HG02763 (cell line): ENCODE data around the gene FOLR2.
"Not testable (repeated sequence)": the region's sequence is repeated elsewhere in the genome, so short reads cannot be mapped to it uniquely, and the experiment has no call there.

Experiments
- ATAC-seq: cut with Tn5 transposase; IDR thresholded peaks from one replicate; pipeline ENCODE4 v1.9.1; 2021; ENCODE audit warnings: mild to moderate bottlenecking, moderate library complexity; ENCODE audit not compliant: unreplicated experiment

The FOLR2 gene

GRCh38 chr11:72216638-72217037 is at the start of gene FOLR2:
FOLR2 (plus strand) TSS chr11:72216794; CDS start chr11:72218585, 1,791 bp downstream.
- no peak for ATAC-seq

DNA sequence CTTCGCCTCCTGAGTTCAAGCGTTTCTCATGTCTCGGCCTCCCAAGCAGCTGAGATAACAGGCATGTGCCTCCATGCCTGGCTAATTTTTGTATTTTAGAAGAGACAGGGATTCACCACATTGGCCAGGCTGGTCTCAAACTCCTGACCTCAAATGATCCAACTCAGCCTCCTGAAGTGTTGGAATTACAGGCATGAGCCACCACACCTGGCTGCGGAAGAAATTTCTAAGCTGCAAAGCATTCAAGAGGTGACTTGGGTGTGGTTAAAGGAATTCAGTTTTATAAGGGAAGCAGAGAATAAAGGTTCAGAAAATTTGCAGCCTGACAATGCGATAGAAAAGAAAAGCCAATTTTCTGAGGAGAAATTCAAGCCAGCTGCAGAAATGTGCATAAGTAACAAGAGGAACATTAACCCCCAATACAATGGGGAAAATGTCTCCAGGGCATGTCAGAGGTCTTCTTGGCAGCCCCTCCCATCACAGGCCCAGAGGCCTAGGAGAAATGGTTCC is 47.5 kb upstream of the FOLR2 start:
- ATAC-seq: not testable (repeated sequence)

- not testable (repeated sequence) for ATAC-seq
Measured at GRCh38 chr11:72169754-72170153, 46.8 kb upstream of the FOLR2 start.

DNA sequence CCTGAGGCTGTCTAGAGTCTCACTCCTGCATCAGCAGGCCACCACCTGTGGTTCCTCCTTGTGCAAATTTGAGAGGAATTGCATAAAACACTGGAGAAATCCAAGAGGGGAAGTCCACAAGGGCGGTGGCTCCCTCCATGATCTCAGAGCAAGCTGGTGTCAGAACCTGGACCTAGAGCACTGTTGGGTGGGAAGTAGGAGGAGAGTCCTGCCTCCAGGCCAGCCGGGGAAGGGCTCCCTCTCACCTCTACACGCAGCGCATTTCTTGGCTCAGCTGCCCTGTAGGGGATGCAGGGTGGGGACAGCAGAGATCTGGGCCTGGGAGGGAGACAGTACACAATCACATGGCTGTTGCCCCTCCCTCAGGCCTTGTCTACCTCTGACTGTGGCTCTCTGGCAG is 44.6 kb upstream of the FOLR2 start:
- ATAC-seq: not testable (repeated sequence)

GRCh38 chr11:72173291-72173690 is 43.3 kb upstream of the FOLR2 start:
- ATAC-seq: no peak

- ATAC-seq: no peak
Measured at GRCh38 chr11:72174302-72175070, 42.1 kb upstream of the FOLR2 start.

DNA sequence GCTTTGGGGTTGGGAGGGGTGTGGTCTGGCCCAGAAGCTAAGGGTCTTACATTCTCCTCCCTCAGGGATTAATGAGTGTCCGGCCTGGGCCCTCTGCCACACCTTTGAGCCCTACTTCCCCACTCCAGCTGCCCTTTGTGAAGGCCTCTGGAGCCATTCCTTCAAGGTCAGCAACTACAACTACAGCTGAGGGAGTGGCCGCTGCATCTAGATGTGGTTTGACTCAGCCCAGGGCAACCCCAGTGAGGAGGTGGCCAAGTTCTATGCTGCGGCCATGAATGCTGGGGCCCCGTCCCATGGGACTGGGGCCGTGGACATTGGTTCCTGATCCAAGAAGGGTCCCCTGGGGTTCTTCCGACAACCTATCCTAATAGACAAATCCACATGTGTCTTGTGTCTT is 38.9 kb upstream of the FOLR2 start:
- ATAC-seq: no peak

GRCh38 chr11:72179049-72179803 is 37.4 kb upstream of the FOLR2 start:
- no peak for ATAC-seq

DNA sequence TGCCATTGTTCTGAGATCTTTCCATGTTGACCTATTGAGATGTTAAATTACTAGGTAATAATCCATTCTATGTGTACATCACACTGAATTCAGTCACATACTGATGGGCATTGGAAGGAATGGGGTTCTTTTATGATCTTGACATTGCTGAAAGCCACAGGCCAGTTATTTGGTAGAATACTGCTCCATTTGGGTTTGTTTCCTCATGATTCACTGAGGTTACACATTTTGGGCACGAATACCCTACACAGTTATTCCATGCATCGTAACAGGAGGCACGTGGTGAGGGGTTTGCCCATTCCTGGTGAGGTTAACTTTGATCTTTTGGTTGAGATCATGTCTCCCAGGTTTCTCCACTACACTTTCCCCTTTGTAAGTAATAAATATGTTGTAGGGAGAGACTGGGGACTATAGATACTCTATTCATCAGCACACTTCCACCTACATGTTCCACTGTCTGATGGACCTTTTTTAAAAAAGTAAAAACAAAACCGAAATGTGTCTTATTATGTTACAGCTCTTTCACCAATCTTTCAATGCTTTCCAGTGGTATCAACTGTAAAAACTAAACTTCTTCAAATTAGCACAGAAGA is 36.7 kb upstream of the FOLR2 start:
- ATAC-seq: no peak

DNA sequence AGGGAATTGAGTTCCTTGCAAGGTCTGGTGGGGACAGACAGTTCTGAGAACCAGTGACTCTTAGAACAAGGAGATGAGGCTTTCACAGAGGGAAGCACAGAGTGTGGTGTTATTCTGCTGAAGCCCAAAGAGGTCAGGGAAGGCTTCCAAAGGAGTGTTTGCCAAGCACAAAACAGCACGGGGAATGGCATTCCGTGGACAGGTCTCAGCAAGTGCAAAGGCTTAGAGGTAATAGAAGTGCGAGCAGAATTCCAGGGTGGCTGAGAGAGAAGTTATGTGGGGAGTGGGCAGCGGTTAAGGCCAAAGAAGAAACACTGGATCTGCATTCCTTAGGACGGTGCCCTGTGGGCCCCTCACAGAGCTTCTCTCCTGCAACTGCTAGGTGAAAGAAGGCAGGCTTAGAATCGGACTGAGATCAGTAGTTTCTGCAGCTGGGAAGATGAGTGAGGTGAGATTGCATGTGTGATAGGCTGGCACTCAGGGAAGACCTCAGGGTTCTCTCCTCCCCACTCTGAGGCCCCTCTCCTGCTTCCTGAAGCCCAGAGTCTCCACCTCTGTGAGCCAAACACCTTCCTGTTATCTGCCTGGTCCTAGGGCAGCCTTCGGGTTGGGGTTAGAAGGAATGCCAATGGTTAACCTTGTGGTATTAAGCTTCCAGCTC is 35.6 kb upstream of the FOLR2 start:
- ATAC-seq: not testable (repeated sequence)

GRCh38 chr11:72181553-72181958 is 35.0 kb upstream of the FOLR2 start:
- ATAC-seq: not testable (repeated sequence)

GRCh38 chr11:72188267-72188666 is 28.3 kb upstream of the FOLR2 start:
- no peak for ATAC-seq

- no peak for ATAC-seq
Measured at GRCh38 chr11:72189455-72190250, 26.9 kb upstream of the FOLR2 start.

DNA sequence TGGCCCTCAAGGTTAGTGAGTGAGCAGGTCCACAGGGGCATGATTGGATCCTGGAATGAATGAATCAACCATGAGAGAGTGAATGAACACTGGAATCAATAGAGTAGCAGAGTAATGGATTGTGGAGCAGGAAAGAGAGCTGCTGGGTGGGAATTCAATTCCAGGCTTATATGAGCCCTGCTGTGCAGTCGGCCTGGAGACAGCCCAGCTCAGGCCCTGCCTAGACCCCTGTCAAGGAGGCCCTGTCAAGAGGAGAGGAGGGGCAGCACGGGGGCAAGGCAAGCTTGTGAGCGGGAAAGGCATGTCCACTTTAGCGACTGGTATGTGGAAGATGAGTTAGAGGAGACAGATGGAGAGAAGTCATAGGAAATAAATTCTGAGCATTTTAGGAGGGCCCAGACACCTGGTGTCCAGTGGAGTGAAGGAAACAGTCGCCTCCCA is 25.9 kb upstream of the FOLR2 start:
- ATAC-seq: no peak

DNA sequence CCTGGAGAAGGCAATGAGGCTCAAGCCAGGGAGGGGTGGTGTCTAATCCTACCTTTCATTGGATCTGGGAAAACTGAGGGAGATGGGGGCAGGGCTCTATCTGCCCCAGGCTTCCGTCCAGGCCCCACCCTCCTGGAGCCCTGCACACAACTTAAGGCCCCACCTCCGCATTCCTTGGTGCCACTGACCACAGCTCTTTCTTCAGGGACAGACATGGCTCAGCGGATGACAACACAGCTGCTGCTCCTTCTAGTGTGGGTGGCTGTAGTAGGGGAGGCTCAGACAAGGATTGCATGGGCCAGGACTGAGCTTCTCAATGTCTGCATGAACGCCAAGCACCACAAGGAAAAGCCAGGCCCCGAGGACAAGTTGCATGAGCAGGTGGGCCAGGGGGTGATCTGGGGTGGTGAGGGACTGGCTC is 24.6 kb upstream of the FOLR2 start, which contains the start of gene FOLR1:
TSS of gene FOLR1 (plus strand) at position 180 of the 421 bp plus-strand sequence. CDS start at position 214, 34 bp downstream.
- no peak for ATAC-seq

DNA sequence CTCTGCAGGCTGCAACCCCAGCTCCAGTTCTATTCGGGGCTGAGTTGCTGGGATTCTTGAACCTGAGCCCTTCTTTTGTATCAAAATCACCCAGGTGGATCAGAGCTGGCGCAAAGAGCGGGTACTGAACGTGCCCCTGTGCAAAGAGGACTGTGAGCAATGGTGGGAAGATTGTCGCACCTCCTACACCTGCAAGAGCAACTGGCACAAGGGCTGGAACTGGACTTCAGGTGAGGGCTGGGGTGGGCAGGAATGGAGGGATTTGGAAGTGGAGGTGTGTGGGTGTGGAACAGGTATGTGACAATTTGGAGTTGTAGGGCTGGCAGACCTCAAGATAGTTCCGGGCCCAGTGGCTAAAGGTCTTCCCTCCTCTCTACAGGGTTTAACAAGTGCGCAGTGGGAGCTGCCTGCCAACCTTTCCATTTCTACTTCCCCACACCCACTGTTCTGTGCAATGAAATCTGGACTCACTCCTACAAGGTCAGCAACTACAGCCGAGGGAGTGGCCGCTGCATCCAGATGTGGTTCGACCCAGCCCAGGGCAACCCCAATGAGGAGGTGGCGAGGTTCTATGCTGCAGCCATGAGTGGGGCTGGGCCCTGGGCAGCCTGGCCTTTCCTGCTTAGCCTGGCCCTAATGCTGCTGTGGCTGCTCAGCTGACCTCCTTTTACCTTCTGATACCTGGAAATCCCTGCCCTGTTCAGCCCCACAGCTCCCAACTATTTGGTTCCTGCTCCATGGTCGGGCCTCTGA is 20.9 kb upstream of the FOLR2 start:
- no peak for ATAC-seq

DNA sequence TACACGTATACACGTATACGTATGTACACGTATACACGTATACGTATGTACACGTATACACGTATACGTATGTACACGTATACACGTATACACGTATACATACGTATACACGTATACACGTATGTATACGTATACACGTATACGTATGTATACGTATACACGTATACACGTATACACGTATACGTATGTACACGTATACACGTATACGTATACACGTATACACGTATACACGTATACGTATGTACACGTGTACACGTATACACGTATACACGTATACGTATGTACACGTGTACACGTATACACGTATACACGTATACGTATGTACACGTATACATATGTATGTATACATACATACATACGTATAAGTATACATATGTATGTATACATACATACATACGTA is 15.1 kb upstream of the FOLR2 start:
- not testable (repeated sequence) for ATAC-seq

- ATAC-seq: no peak
Measured at GRCh38 chr11:72202571-72202970, 14.0 kb upstream of the FOLR2 start.

- ATAC-seq: no peak
Measured at GRCh38 chr11:72203163-72203562, 13.4 kb upstream of the FOLR2 start.
